CD4-positive, alpha-beta T cell (primary cell): ENCODE data around the gene LTB. TPM values are rescaled to one million over a fixed set of nuclear protein-coding genes. Genes with fewer than 3 reads are reported as not detected.
A peak's percentile ranks its signal among the peaks of the same experiment; 100 is the strongest.

Experiments
- ATAC-seq: fragments of 200-7000 bp; cut with Tn5 transposase; one replicate; pipeline ENCODE4 v1.10.0; 2022; ENCODE audit warnings: mild to moderate bottlenecking; ENCODE audit not compliant: poor library complexity
- CTCF ChIA-PET: fragments of 350-600 bp; sonication (Branson Sonifier 250); formaldehyde crosslinking; loops from one replicate; lab custom pipeline; 2021; ENCODE audit warnings: antibody characterized with exemption, inconsistent platforms; lab: Charles Lee
- POLR2A ChIA-PET: fragments of 350-600 bp; sonication (Branson Sonifier 250); formaldehyde crosslinking; loops from one replicate; lab custom pipeline; 2021; ENCODE audit warnings: antibody characterized with exemption, inconsistent platforms; lab: Charles Lee
- DNase-seq, 14 experiments: peaks; one replicate each; pipeline ENCODE4 v3.0.0-alpha.2; 2013 to 2020; ENCODE audit warnings: mixed read lengths in 2 of 14
- H3K27ac ChIP-seq, 2 donors: one replicate each; pipeline versions ENCODE4 v1.5.1 to v1.7.0; 2013; ENCODE audit warnings: low read length in 2 of 2, low read depth in 1 of 2, mild to moderate bottlenecking in 1 of 2
- H3K27me3 ChIP-seq, 2 experiments: 1 replicate in 1 of 2; 2 replicates in 1 of 2; pipeline versions ENCODE4 v1.6.1 to v1.7.0; 2013; ENCODE audit warnings: low read length in 2 of 2, control low read depth in 1 of 2, mild to moderate bottlenecking in 1 of 2, moderate library complexity in 1 of 2; ENCODE audit not compliant: insufficient read depth in 2 of 2, control insufficient read depth in 1 of 2
- H3K36me3 ChIP-seq: one replicate; pipeline ENCODE4 v1.6.1; 2013; ENCODE audit warnings: low read length, control low read depth; ENCODE audit not compliant: insufficient read depth
- H3K4me1 ChIP-seq: one replicate; pipeline ENCODE4 v1.6.1; 2013; ENCODE audit warnings: low read length, control low read depth; ENCODE audit not compliant: insufficient read depth
- H3K4me3 ChIP-seq: one replicate; pipeline ENCODE4 v1.5.1; 2013; ENCODE audit warnings: mild to moderate bottlenecking, low read length, moderate library complexity
- H3K9me3 ChIP-seq, 2 experiments: 1 replicate in 1 of 2; 2 replicates in 1 of 2; pipeline versions ENCODE4 v1.6.1 to v1.7.0; 2013; ENCODE audit warnings: low read length in 2 of 2, mild to moderate bottlenecking in 2 of 2, control low read depth in 1 of 2, moderate library complexity in 1 of 2; ENCODE audit not compliant: control insufficient read depth in 1 of 2, insufficient read depth in 1 of 2
- H3K27ac Mint-ChIP-seq: one replicate; pipeline ENCODE4 v1.8.0; 2020; ENCODE audit warnings: mixed read lengths
- H3K27me3 Mint-ChIP-seq: one replicate; pipeline ENCODE4 v1.8.0; 2021; ENCODE audit warnings: mixed read lengths
- H3K36me3 Mint-ChIP-seq: one replicate; pipeline ENCODE4 v1.8.0; 2021; ENCODE audit warnings: low read depth, mixed read lengths
- H3K4me1 Mint-ChIP-seq: one replicate; pipeline ENCODE4 v1.8.0; 2021; ENCODE audit warnings: low read depth, mixed read lengths
- H3K4me3 Mint-ChIP-seq: one replicate; pipeline ENCODE4 v1.8.0; 2020; ENCODE audit warnings: mild to moderate bottlenecking, mixed read lengths
- H3K9me3 Mint-ChIP-seq: one replicate; pipeline ENCODE4 v1.8.0; 2020; ENCODE audit warnings: mixed read lengths
- CTCF ChIP-seq: fragments of 200-600 bp; IDR thresholded peaks from one replicate; pipeline ENCODE4 v1.8.0; 2022; ENCODE audit warnings: antibody characterized with exemption, mild to moderate bottlenecking
- intact Hi-C, 2 experiments: fragments of 100-400 bp; cut with DNase I in 1 of 2; cut with micrococcal nuclease in 1 of 2; formaldehyde crosslinking; loops; one replicate each; pipeline versions ENCODE4 v1.15.1 to v1.9.0; 2023 to 2025; cut with DNase I, micrococcal nuclease
- total RNA-seq, 174 experiments: library from RNA in 2 of 174; stranded (reverse) in 2 of 174; gene quantifications; one replicate each; pipeline ENCODE4 v1.2.3 and lab custom pipeline; 2021 to 2026

LTB gene
- total RNA-seq, 2 experiments from 2014 or later: 239 to 244 TPM

- no peak overlapping the region for H3K27ac Mint-ChIP-seq
- H3K4me3 Mint-ChIP-seq: no peak overlapping the region
- ATAC-seq (no peak), DNase-seq (no peak)
- no peaks in the 10 kb centered on the region for H3K4me1 Mint-ChIP-seq
- Histone ChIP-seq H3K4me1 (peaks cover 2% of the 10 kb centered on the region), H3K9me3 (no peaks in the 10 kb centered on the region), H3K36me3 (peaks cover 100% of the 10 kb centered on the region), H3K4me3 (no peak overlapping the region), H3K27me3 (no peaks in the 10 kb centered on the region), H3K27ac (no peak overlapping the region)
- H3K27me3 Mint-ChIP-seq: no peaks in the 10 kb centered on the region
- TF ChIP-seq CTCF: no peak
- ChIA-PET CTCF (no interaction called here), POLR2A (interaction anchor here (2.1 kb wide), 1 partner anchor 22 kb away, joined by 6 read pairs; the partner anchor contains the start of gene BAG6)
- H3K36me3 Mint-ChIP-seq: peaks cover 99% of the 10 kb centered on the region
- no peaks in the 10 kb centered on the region for H3K9me3 Mint-ChIP-seq
- intact Hi-C loops: no loop called here
Observed at GRCh38 chr6:31630177-31630934, 48.1 kb upstream of the LTB start.

- ChIA-PET CTCF (interaction anchor here (0.6 kb wide), 1 partner anchor 77 kb away, joined by 4 read pairs; no protein-coding TSS in a partner anchor), POLR2A (interaction anchor here (2.1 kb wide), 1 partner anchor 23 kb away, joined by 6 read pairs; the partner anchor contains the start of gene BAG6)
- H3K4me3 Mint-ChIP-seq: no peak overlapping the region
- H3K27me3 Mint-ChIP-seq: no peaks in the 10 kb centered on the region
- H3K36me3 ChIP-seq: peaks cover 100% of the 10 kb centered on the region
- peaks cover 2% of the 10 kb centered on the region for H3K4me1 ChIP-seq
- no peaks in the 10 kb centered on the region for H3K9me3 ChIP-seq
- ATAC-seq: no peak
- no peak for TF ChIP-seq CTCF
- intact Hi-C loops: no loop called here
- no peak overlapping the region for H3K27ac Mint-ChIP-seq
- no peak for DNase-seq
- no peaks in the 10 kb centered on the region for H3K9me3 Mint-ChIP-seq
- peaks cover 97% of the 10 kb centered on the region for H3K36me3 Mint-ChIP-seq
- H3K27me3 ChIP-seq: no peaks in the 10 kb centered on the region
- H3K4me1 Mint-ChIP-seq: no peaks in the 10 kb centered on the region
- H3K4me3 ChIP-seq: no peak overlapping the region
- H3K27ac ChIP-seq: no peak overlapping the region
Observed at GRCh38 chr6:31629014-31629413, 46.8 kb upstream of the LTB start.

DNA sequence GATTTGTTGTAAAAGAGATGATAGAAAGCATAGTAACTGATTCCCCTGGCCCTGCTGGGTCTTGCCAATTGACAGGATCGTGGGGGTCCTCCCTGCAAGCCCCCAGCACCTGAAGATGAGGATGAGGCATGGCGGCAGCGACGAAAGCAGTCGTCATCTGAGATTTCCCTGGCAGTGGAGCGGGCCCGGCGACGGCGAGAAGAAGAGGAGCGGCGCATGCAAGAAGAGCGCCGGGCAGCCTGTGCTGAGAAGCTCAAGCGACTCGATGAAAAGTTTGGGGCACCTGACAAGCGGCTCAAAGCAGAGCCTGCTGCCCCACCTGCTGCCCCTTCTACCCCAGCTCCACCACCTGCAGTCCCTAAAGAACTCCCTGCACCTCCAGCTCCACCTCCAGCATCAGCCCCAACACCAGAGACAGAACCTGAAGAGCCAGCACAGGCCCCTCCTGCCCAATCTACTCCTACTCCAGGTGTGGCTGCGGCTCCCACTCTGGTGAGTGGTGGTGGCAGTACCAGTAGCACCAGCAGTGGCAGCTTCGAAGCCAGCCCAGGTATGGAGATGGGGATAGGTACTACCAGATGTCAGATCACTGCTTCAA is 45.6 kb upstream of the LTB start:
- POLR2A ChIA-PET: interaction anchor here (1.0 to 1.5 kb wide), 3 partner anchors 11 to 24 kb away, joined by 3 to 4 read pairs (median 3); no protein-coding TSS in a partner anchor
- no peak for TF ChIP-seq CTCF
- DNase-seq: no peak
- Histone ChIP-seq H3K4me3 (no peak overlapping the region), H3K4me1 (peaks cover 3% of the 10 kb centered on the region), H3K27me3 (no peaks in the 10 kb centered on the region), H3K36me3 (peaks cover 100% of the 10 kb centered on the region), H3K9me3 (no peaks in the 10 kb centered on the region), H3K27ac (no peak overlapping the region)
- ATAC-seq: no peak
- H3K9me3 Mint-ChIP-seq: no peaks in the 10 kb centered on the region
- CTCF ChIA-PET: no interaction called here
- H3K4me3 Mint-ChIP-seq: no peak overlapping the region
- H3K4me1 Mint-ChIP-seq: peaks cover 1% of the 10 kb centered on the region
- peaks cover 94% of the 10 kb centered on the region for H3K36me3 Mint-ChIP-seq
- H3K27ac Mint-ChIP-seq: peak overlapping the region; percentile 6
- intact Hi-C loops: no loop called here
- no peaks in the 10 kb centered on the region for H3K27me3 Mint-ChIP-seq
